Karpas-422 (cell line): ENCODE measurements around the gene EVI5L. TPM values are rescaled to one million over a fixed set of nuclear protein-coding genes. Genes with fewer than 3 reads are reported as not detected.

ENCODE experiments used
- DNase-seq: peaks from one replicate; pipeline ENCODE4 v3.0.0-alpha.2; 2015
- H2AFZ ChIP-seq: fragments of 200-600 bp; sonication (generic); 2 replicates; pipeline ENCODE4 v1.6.1; 2014; ENCODE audit warnings: antibody characterized with exemption, low read length, mixed read lengths
- H3K27ac ChIP-seq: fragments of 200-600 bp; sonication (generic); 2 replicates; pipeline ENCODE4 v1.5.1; 2014; ENCODE audit warnings: mild to moderate bottlenecking, low read length, moderate library complexity
- H3K27me3 ChIP-seq: fragments of 200-600 bp; sonication (generic); 2 replicates; pipeline ENCODE4 v1.6.1; 2014; ENCODE audit warnings: low read length, mixed read lengths
- H3K36me3 ChIP-seq: fragments of 200-600 bp; sonication (generic); 2 replicates; pipeline ENCODE4 v1.6.1; 2014; ENCODE audit warnings: low read length, mixed read lengths; ENCODE audit not compliant: insufficient read depth
- H3K4me1 ChIP-seq: fragments of 200-600 bp; sonication (generic); 2 replicates; pipeline ENCODE4 v1.6.1; 2014; ENCODE audit warnings: mild to moderate bottlenecking, low read length, mixed read lengths
- H3K4me2 ChIP-seq: fragments of 200-600 bp; sonication (generic); 2 replicates; pipeline ENCODE4 v1.6.1; 2014; ENCODE audit warnings: low read length, low read depth, mild to moderate bottlenecking; ENCODE audit not compliant: poor library complexity, severe bottlenecking
- H3K4me3 ChIP-seq: fragments of 200-600 bp; sonication (generic); 2 replicates; pipeline ENCODE4 v1.5.1; 2014; ENCODE audit warnings: mild to moderate bottlenecking, antibody characterized with exemption, low read length, mixed read lengths
- H3K79me2 ChIP-seq: fragments of 200-600 bp; sonication (generic); 2 replicates; pipeline ENCODE4 v1.6.1; 2014; ENCODE audit warnings: mild to moderate bottlenecking, low read length, mixed read lengths
- H3K9ac ChIP-seq: fragments of 200-600 bp; sonication (generic); 2 replicates; pipeline ENCODE4 v1.6.0; 2014; ENCODE audit warnings: low read length
- H3K9me2 ChIP-seq: fragments of 200-600 bp; sonication (generic), shearing (Covaris generic); replicated peaks from 2 replicates; pipeline ENCODE4 v1.6.0; 2014; ENCODE audit warnings: mild to moderate bottlenecking, low read length, moderate library complexity; ENCODE audit not compliant: insufficient read depth
- H3K9me3 ChIP-seq: fragments of 300-700, 200-600 bp; sonication (generic); 2 replicates; pipeline ENCODE4 v1.6.1; 2014; ENCODE audit warnings: low read length, mixed read lengths
- H4K20me1 ChIP-seq: fragments of 200-600 bp; sonication (generic); 2 replicates; pipeline ENCODE4 v1.6.1; 2014; ENCODE audit warnings: mild to moderate bottlenecking, antibody characterized with exemption, low read length, low read depth; ENCODE audit not compliant: insufficient read depth
- total RNA-seq: library from RNA; depleted of rRNA; stranded (reverse); fragments of >200 nt; shearing (Covaris generic); gene quantifications from 2 replicates; pipeline ENCODE4 v1.2.3, GENCODE V29; 2014; ENCODE audit warnings: low replicate concordance

Gene EVI5L
- total RNA-seq, 1 experiment from 2014 or later = 6.0 TPM

DNA sequence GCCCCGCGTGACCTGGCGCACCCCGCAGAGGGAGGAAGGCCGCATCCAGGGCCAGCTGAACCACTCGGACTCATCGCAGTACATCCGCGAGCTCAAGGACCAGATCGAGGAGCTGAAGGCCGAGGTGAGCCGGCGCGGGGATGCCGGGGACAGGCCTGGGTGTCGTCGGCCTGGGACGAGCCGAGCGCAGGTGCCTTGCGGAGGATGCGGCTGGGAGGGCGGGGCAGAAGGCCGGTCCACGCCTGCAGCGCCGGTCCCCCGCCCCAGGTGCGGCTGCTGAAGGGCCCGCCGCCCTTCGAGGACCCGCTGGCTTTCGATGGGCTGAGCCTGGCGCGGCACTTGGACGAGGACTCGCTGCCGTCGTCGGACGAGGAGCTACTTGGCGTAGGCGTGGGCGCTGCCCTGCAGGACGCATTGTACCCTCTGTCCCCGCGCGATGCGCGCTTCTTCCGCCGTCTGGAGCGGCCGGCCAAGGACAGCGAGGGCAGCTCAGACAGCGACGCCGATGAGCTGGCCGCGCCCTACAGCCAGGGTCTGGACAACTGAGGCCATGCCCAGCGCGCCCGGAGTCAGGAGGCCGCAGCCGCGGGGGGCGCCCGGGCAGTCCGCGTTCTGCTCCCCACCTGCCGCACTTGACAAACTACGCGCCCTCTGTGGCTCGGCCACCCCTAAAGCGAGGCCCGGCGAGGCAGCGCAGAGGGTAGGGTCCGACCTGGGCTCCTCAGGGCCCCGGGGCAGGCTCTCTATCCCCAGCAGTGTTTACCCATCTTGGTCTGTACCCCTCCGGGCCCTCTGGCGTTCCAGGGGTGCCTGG lies 33.3 kb downstream of the EVI5L start:
- Histone ChIP-seq H2AFZ (no peak overlapping the region), H3K4me1 (no peaks in the 10 kb centered on the region), H3K27ac (no peak overlapping the region), H3K4me3 (no peak overlapping the region), H4K20me1 (no peaks in the 10 kb centered on the region; the same call in 1 of the 2 replicates), H3K27me3 (no peaks in the 10 kb centered on the region), H3K9me2 (no peaks in the 10 kb centered on the region), H3K9ac (no peak overlapping the region), H3K36me3 (no peaks in the 10 kb centered on the region), H3K79me2 (no peaks in the 10 kb centered on the region), H3K4me2 (no peak overlapping the region), H3K9me3 (no peaks in the 10 kb centered on the region)
- no peak for DNase-seq

DNA sequence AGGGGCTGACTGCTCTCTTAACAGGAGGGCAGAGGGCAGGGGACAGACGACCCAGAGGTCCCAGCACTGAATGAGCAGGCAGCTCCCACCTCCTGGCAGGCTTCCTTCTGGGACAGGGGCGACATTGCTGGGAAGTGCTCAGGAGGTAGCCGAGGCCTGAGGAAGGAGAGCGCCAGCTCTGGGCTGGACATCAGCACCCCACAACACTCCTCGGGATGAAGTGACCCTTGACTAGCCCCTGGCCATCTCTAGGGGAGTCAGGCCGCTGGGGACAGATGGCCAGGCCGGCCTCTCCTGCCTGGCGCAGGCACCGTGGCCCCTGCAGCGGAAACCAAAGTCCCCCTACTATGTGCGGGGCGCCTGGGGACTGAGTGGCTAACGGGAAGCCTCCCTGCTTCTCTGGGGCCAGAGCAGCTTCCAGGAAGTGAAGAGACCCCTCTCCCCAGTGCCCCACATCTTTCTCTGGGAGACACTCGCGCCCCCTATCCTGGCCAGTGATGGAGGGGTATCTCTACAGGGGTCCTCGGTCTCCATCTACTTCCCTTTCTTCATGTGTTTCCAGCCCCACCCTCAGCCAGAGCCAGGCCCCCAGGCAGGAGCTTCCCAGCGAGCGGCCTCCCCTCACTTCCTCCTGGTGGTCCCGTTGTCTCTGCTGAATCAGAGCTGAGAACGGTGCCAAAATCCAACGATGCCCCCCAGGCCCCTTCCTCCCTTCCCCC lies 34.1 kb downstream of the EVI5L start:
- no peak overlapping the region for H3K4me2 ChIP-seq
- no peaks in the 10 kb centered on the region for H3K9me3 ChIP-seq
- no peak overlapping the region for H3K27ac ChIP-seq
- H2AFZ ChIP-seq = no peak overlapping the region
- H3K79me2 ChIP-seq = no peaks in the 10 kb centered on the region
- no peak overlapping the region for H3K9ac ChIP-seq
- H4K20me1 ChIP-seq = no peaks in the 10 kb centered on the region; the same call in 1 of the 2 replicates
- H3K4me1 ChIP-seq = no peaks in the 10 kb centered on the region
- no peaks in the 10 kb centered on the region for H3K36me3 ChIP-seq
- no peaks in the 10 kb centered on the region for H3K9me2 ChIP-seq
- H3K27me3 ChIP-seq = no peaks in the 10 kb centered on the region
- no peak for DNase-seq
- H3K4me3 ChIP-seq = no peak overlapping the region

GRCh38 chr19:7864690-7865074 lies 34.7 kb downstream of the EVI5L start:
- no peak overlapping the region for H3K27ac ChIP-seq
- no peak overlapping the region for H3K9ac ChIP-seq
- H3K4me1 ChIP-seq = no peaks in the 10 kb centered on the region
- H3K9me2 ChIP-seq = no peaks in the 10 kb centered on the region
- no peak overlapping the region for H3K4me3 ChIP-seq
- no peaks in the 10 kb centered on the region for H3K9me3 ChIP-seq
- H3K27me3 ChIP-seq = no peaks in the 10 kb centered on the region
- no peak overlapping the region for H2AFZ ChIP-seq
- H3K4me2 ChIP-seq = no peak overlapping the region
- no peak for DNase-seq
- H3K79me2 ChIP-seq = no peaks in the 10 kb centered on the region
- H3K36me3 ChIP-seq = no peaks in the 10 kb centered on the region
- no peaks in the 10 kb centered on the region; the same call in 1 of the 2 replicates for H4K20me1 ChIP-seq

DNA sequence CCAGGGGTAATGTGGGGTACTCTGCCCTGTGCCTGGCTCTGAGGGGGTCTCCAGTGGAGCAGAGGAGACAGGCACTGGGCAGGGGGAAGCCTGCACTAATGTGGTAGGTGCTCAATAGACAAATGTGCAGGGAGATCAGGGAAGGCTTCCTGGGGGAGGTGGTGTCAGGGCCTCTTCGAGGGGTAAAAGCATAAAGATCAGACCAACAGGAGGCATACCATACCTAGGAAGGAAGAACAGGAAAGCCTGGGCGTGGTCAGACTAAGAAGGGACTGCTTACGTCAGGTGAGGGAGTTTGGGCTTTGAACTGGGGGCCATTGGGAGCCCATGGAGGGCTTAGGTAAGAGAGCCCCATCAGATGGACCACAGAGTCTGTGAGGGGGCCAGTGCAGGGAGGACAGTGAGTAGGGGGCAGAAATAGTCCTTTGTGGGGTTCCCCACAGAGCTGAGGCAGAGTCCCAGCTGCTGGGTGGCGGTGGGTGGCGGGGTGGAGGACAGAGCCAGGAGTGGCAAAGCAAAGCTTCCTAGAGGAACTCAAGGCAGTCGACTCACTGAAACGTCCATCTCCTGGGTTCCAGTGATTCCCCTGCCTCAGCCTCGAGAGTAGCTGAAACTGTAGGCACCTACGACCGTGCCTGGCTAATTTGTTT lies 35.4 kb downstream of the EVI5L start:
- no peak overlapping the region for H3K4me3 ChIP-seq

DNA sequence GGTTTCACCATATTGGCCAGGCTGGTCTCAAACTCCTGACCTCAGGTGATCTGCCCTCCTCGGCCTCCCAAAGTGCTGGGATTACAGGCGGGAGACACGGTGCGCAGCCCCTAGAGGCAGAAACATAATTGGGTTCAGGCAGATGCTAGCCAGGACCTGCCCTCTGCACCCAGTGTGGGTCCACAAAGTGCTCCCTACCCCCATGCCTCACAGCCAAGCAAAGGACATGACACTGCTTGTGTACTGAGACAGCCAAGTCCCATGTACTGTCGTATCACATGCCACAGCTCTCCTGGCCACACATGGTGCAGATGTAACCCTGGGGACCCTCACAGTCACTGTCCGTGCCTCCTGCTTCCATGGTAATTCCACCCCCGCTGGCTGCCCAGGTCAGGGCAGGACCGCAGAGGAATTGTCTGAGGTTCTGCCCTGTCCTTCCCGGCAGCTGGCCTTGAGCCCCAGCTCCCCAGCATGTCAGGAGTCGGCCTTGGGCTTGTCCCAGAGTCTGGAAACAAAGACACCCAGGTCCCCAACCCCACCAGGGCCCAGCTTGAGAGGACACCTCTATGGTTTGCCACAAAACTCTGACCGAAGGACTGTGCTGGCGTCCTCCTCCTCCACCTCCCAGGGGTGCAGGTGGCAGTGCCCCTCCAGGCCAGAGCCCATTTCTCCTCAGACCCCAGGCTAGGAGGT lies 36.5 kb downstream of the EVI5L start:
- Histone ChIP-seq H3K9ac (no peak overlapping the region), H3K4me3 (no peak overlapping the region), H3K27ac (no peak overlapping the region), H4K20me1 (no peaks in the 10 kb centered on the region; the same call in 1 of the 2 replicates), H3K9me2 (no peaks in the 10 kb centered on the region), H3K4me1 (no peaks in the 10 kb centered on the region), H2AFZ (no peak overlapping the region), H3K79me2 (no peaks in the 10 kb centered on the region), H3K9me3 (no peaks in the 10 kb centered on the region), H3K27me3 (no peaks in the 10 kb centered on the region), H3K36me3 (no peaks in the 10 kb centered on the region), H3K4me2 (no peak overlapping the region)
- DNase-seq = no peak

More for the DNA sequence above, 35.4 kb downstream of the EVI5L start:
- no peaks in the 10 kb centered on the region for H3K9me3 ChIP-seq
- H3K79me2 ChIP-seq = no peaks in the 10 kb centered on the region
- no peaks in the 10 kb centered on the region for H3K4me1 ChIP-seq
- H3K27ac ChIP-seq = no peak overlapping the region
- no peak overlapping the region for H3K9ac ChIP-seq
- H3K9me2 ChIP-seq = no peaks in the 10 kb centered on the region
- H3K27me3 ChIP-seq = no peaks in the 10 kb centered on the region
- peak; percentile 52 for DNase-seq
- no peaks in the 10 kb centered on the region; the same call in 1 of the 2 replicates for H4K20me1 ChIP-seq
- H3K36me3 ChIP-seq = no peaks in the 10 kb centered on the region
- no peak overlapping the region for H3K4me2 ChIP-seq
- no peak overlapping the region for H2AFZ ChIP-seq

GRCh38 chr19:7867092-7867844 lies 37.2 kb downstream of the EVI5L start:
- H3K4me2 ChIP-seq = no peak overlapping the region
- H3K4me3 ChIP-seq = no peak overlapping the region

DNA sequence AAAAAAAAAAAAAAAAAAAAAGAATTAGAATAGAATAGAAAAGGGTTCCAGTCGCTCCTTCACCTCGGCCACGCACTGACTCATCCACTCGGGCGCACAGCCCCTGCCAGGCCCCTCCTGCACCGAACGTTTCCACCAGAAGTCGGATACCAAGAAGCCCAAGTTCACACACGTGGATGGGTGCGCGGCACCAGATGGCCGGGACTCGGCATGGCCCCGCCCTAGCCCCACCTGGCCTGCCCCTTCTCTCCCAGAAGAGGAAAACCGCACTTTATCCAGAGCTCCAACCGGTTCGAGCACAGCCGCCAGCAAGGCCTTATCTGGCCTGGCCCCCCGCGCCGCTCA lies 38.3 kb downstream of the EVI5L start:
- Histone ChIP-seq H3K9me2 (no peaks in the 10 kb centered on the region), H3K9ac (no peak overlapping the region), H3K4me2 (no peak overlapping the region), H3K9me3 (no peaks in the 10 kb centered on the region), H3K27me3 (no peaks in the 10 kb centered on the region), H4K20me1 (no peaks in the 10 kb centered on the region; the same call in 1 of the 2 replicates), H3K4me3 (no peak overlapping the region), H3K79me2 (no peaks in the 10 kb centered on the region), H3K27ac (no peak overlapping the region), H2AFZ (no peak overlapping the region), H3K4me1 (no peaks in the 10 kb centered on the region), H3K36me3 (no peaks in the 10 kb centered on the region)
- DNase-seq = no peak

More at GRCh38 chr19:7867092-7867844, 37.2 kb downstream of the EVI5L start:
- H2AFZ ChIP-seq = no peak overlapping the region
- H3K4me1 ChIP-seq = no peaks in the 10 kb centered on the region
- H4K20me1 ChIP-seq = no peaks in the 10 kb centered on the region; the same call in 1 of the 2 replicates
- no peak overlapping the region for H3K27ac ChIP-seq
- no peaks in the 10 kb centered on the region for H3K36me3 ChIP-seq
- H3K9me2 ChIP-seq = no peaks in the 10 kb centered on the region
- no peak overlapping the region for H3K9ac ChIP-seq
- DNase-seq = no peak
- H3K27me3 ChIP-seq = no peaks in the 10 kb centered on the region
- no peaks in the 10 kb centered on the region for H3K79me2 ChIP-seq
- H3K9me3 ChIP-seq = no peaks in the 10 kb centered on the region
